K562 (cell line): ENCODE measurements around the gene TRMT1. TPM values are rescaled to one million over a fixed set of nuclear protein-coding genes. Genes with fewer than 3 reads are reported as not detected.
A peak's percentile ranks its signal among the peaks of the same experiment; 100 is the strongest.

Source experiments
- CREM ChIP-seq: IDR thresholded peaks from 2 replicates; pipeline ENCODE4 v1.6.1; 2014; ENCODE audit warnings: antibody characterized with exemption, low read depth
- DACH1 ChIP-seq: fragments of 450-650 bp; IDR thresholded peaks from 2 replicates; pipeline ENCODE4 v1.6.1; 2018; ENCODE audit not compliant: partially characterized antibody
- HDAC3 ChIP-seq: fragments of 450-650 bp; IDR thresholded peaks from 2 replicates; pipeline ENCODE4 v1.6.1; 2018; ENCODE audit warnings: borderline replicate concordance, mild to moderate bottlenecking, moderate library complexity; ENCODE audit not compliant: partially characterized antibody
- PCBP1 ChIP-seq: fragments of 200-400 bp; formaldehyde crosslinking; IDR thresholded peaks from 2 replicates; pipeline ENCODE4 v1.6.1; 2018; ENCODE audit warnings: mild to moderate bottlenecking, low read depth, low read length; ENCODE audit not compliant: poor library complexity, severe bottlenecking
- SMAD3 ChIP-seq: fragments of 450-650 bp; formaldehyde crosslinking; conservative IDR thresholded peaks from 2 replicates; pipeline ENCODE4 v1.4.0; 2020; ENCODE audit warnings: mild to moderate bottlenecking
- SP2 ChIP-seq: IDR thresholded peaks from 2 replicates; pipeline ENCODE4 v1.6.1; 2011; ENCODE audit warnings: mild to moderate bottlenecking, low read depth, low read length, moderate library complexity; ENCODE audit not compliant: poor library complexity, severe bottlenecking; ENCODE audit errors: extremely low read depth
- TAF9B ChIP-seq: fragments of 450-650 bp; IDR thresholded peaks from 2 replicates; pipeline ENCODE4 v1.6.1; 2018; ENCODE audit warnings: mild to moderate bottlenecking; ENCODE audit not compliant: partially characterized antibody
- ZNF263 ChIP-seq: sonication (generic); formaldehyde crosslinking; IDR thresholded peaks from 2 replicates; pipeline ENCODE4 v1.8.0; 2022; ENCODE audit warnings: mild to moderate bottlenecking, missing genetic modification reagents, borderline replicate concordance
- polyA plus RNA-seq, 8 experiments: library from polyadenylated mRNA; depleted of rRNA in 4 of 8; stranded (reverse) in 5 of 8; unstranded in 3 of 8; fragments of >200 nt; fragmentation: Nextera tagmentation in 2 of 8; fragmentation: Illumina TruSeq in 1 of 8; extraction: Ambion mirVana in 2 of 8; extraction: Trizol in 1 of 8; gene quantifications; 2 replicates each; pipeline versions ENCODE4 v1.2.1 to v1.2.3, GENCODE V29; 2011 to 2014; ENCODE audit warnings: inconsistent platforms in 1 of 8, missing spikeins in 1 of 8
- total RNA-seq, 7 experiments: library from RNA; depleted of rRNA in 6 of 7; stranded (reverse); fragments of >200 nt in 6 of 7; fragmentation: Illumina TruSeq in 2 of 7; extraction: Trizol in 2 of 7; gene quantifications; 2 replicates each; pipeline versions ENCODE4 v1.2.1 to v1.2.3, GENCODE V29; 2011 to 2021; ENCODE audit warnings: low replicate concordance in 1 of 7
- TF ChIP-seq, protein P1 (sequence below): IDR thresholded peaks from 3 replicates; pipeline ENCODE4 v1.6.1; 2011; ENCODE audit warnings: borderline replicate concordance, mild to moderate bottlenecking; ENCODE audit not compliant: insufficient read length, insufficient read depth
- TF ChIP-seq, protein P2 (sequence below): fragments of 250-450 bp; sonication (Bioruptor Pico); IDR thresholded peaks from 2 replicates; pipeline ENCODE4 v1.5.0; 2021
- TF ChIP-seq, protein P3 (sequence below), 3 experiments: fragments of 200-800 bp in 1 of 3; fragments of 250-450 bp in 1 of 3; fragments of 450-650 bp in 1 of 3; sonication (Bioruptor Pico) in 1 of 3; sonication (Bioruptor generic) in 1 of 3; formaldehyde crosslinking in 1 of 3; IDR thresholded peaks; 2 replicates each; pipeline versions ENCODE4 v1.6.1 to v1.8.0; 2016 to 2022; ENCODE audit warnings: mild to moderate bottlenecking in 2 of 3, missing genetic modification characterization in 2 of 3, missing compliant biosample characterization in 1 of 3, moderate library complexity in 1 of 3
- TF ChIP-seq, protein P4 (sequence below): fragments of 250-450 bp; sonication (Bioruptor Pico); IDR thresholded peaks from 2 replicates; pipeline ENCODE4 v1.8.0; 2022; ENCODE audit warnings: inconsistent platforms

TRMT1 gene
- total and polyA plus RNA-seq, 9 of the 15 experiments (the other 6 are each of a cell fraction or from before 2014, with no cell fraction given), result 5.8 to 158 (median 54.3) TPM

GRCh38 chr19:13150187-13150930, 33.8 kb upstream of the TRMT1 start, which contains the start of the genes IER2 and STX10 (continued):
- TF ChIP-seq, protein P1, sequence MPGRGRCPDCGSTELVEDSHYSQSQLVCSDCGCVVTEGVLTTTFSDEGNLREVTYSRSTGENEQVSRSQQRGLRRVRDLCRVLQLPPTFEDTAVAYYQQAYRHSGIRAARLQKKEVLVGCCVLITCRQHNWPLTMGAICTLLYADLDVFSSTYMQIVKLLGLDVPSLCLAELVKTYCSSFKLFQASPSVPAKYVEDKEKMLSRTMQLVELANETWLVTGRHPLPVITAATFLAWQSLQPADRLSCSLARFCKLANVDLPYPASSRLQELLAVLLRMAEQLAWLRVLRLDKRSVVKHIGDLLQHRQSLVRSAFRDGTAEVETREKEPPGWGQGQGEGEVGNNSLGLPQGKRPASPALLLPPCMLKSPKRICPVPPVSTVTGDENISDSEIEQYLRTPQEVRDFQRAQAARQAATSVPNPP, result no peak
- TF ChIP-seq, protein P2, sequence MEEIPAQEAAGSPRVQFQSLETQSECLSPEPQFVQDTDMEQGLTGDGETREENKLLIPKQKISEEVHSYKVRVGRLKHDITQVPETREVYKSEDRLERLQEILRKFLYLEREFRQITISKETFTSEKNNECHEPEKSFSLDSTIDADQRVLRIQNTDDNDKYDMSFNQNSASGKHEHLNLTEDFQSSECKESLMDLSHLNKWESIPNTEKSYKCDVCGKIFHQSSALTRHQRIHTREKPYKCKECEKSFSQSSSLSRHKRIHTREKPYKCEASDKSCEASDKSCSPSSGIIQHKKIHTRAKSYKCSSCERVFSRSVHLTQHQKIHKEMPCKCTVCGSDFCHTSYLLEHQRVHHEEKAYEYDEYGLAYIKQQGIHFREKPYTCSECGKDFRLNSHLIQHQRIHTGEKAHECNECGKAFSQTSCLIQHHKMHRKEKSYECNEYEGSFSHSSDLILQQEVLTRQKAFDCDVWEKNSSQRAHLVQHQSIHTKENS (CRISPR knock-in tag), result no peak
- TF ChIP-seq, protein P3, sequence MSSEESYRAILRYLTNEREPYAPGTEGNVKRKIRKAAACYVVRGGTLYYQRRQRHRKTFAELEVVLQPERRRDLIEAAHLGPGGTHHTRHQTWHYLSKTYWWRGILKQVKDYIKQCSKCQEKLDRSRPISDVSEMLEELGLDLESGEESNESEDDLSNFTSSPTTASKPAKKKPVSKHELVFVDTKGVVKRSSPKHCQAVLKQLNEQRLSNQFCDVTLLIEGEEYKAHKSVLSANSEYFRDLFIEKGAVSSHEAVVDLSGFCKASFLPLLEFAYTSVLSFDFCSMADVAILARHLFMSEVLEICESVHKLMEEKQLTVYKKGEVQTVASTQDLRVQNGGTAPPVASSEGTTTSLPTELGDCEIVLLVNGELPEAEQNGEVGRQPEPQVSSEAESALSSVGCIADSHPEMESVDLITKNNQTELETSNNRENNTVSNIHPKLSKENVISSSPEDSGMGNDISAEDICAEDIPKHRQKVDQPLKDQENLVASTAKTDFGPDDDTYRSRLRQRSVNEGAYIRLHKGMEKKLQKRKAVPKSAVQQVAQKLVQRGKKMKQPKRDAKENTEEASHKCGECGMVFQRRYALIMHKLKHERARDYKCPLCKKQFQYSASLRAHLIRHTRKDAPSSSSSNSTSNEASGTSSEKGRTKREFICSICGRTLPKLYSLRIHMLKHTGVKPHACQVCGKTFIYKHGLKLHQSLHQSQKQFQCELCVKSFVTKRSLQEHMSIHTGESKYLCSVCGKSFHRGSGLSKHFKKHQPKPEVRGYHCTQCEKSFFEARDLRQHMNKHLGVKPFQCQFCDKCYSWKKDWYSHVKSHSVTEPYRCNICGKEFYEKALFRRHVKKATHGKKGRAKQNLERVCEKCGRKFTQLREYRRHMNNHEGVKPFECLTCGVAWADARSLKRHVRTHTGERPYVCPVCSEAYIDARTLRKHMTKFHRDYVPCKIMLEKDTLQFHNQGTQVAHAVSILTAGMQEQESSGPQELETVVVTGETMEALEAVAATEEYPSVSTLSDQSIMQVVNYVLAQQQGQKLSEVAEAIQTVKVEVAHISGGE (CRISPR knock-in tag; IDR thresholded peaks at IDR 0.05), result peak in 2 of 3 experiments; percentile 70 to 92; a peak in 4 of 6 replicates
- no peak for TF ChIP-seq HDAC3
- peak; percentile 96 for TF ChIP-seq SP2
- TF ChIP-seq DACH1, result peak; percentile 27
- peak; percentile 91 for TF ChIP-seq CREM
- no peak for TF ChIP-seq TAF9B
- TF ChIP-seq PCBP1, result no peak
- no peak for TF ChIP-seq SMAD3 (CRISPR knock-in tag)
- no peak for TF ChIP-seq ZNF263 (CRISPR knock-in tag)
- TF ChIP-seq, protein P4, sequence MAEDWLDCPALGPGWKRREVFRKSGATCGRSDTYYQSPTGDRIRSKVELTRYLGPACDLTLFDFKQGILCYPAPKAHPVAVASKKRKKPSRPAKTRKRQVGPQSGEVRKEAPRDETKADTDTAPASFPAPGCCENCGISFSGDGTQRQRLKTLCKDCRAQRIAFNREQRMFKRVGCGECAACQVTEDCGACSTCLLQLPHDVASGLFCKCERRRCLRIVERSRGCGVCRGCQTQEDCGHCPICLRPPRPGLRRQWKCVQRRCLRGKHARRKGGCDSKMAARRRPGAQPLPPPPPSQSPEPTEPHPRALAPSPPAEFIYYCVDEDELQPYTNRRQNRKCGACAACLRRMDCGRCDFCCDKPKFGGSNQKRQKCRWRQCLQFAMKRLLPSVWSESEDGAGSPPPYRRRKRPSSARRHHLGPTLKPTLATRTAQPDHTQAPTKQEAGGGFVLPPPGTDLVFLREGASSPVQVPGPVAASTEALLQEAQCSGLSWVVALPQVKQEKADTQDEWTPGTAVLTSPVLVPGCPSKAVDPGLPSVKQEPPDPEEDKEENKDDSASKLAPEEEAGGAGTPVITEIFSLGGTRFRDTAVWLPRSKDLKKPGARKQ, result no peak
